Gastroesophageal sphincter (tissue), 3 donors: ENCODE results near the gene CTPS2.

Experiments used
- CTCF ChIP-seq, 4 experiments: fragments of 200-600 bp in 2 of 4; fragments of 450-650 bp in 2 of 4; sonication (generic) in 1 of 4; IDR thresholded peaks; one replicate each; pipeline ENCODE4 v1.5.1; 2017 to 2019; ENCODE audit warnings: antibody characterized with exemption in 4 of 4, mild to moderate bottlenecking in 2 of 4, moderate library complexity in 2 of 4
- EP300 ChIP-seq: sonication (generic); formaldehyde crosslinking; IDR thresholded peaks from one replicate; pipeline ENCODE4 v1.6.1; 2017; ENCODE audit warnings: antibody characterized with exemption, mild to moderate bottlenecking

GRCh38 chrX:16601885-16602284 lies 110.6 kb downstream of the CTPS2 start:
- TF ChIP-seq CTCF (IDR thresholded peaks at IDR 0.05) (no peak), EP300 (no peak)
